ENCODE measurements around the gene TIMP4. TPM values are rescaled to one million over a fixed set of nuclear protein-coding genes. Genes with fewer than 3 reads are reported as not detected.

Gene TIMP4
- total and polyA plus RNA-seq, 12 donors = 4.0 to 34.3 (median 9.7) TPM

GRCh38 chr3:12138044-12138443 lies 20.7 kb downstream of the TIMP4 start:
- no peak overlapping the region for H3K27ac ChIP-seq
- no peak for TF ChIP-seq POLR2A (IDR thresholded peaks at IDR 0.05)
- TF ChIP-seq CTCF (IDR thresholded peaks at IDR 0.05) = peak in 5 of 6 experiments; percentile 20 to 39 (median 33)
- intact Hi-C loops (cut with DNase I) = loop anchor here (5.0 kb wide), 2 partner anchors 39 to 344 kb away; partner anchors contain the start of gene TSEN2 (in 1 of the 2)

GRCh38 chr3:12136371-12136770 lies 22.3 kb downstream of the TIMP4 start:
- no peak for DNase-seq

More at GRCh38 chr3:12138044-12138443, 20.7 kb downstream of the TIMP4 start:
- no peaks in the 10 kb centered on the region for H3K9me3 ChIP-seq (replicated peaks in 1 of 3)
- H3K4me1 ChIP-seq (replicated peaks in 1 of 2) = no peaks in the 10 kb centered on the region
- H3K4me3 ChIP-seq = no peak overlapping the region
- peak in 4 of 7 donors; percentile 25 to 53 (median 42) for DNase-seq
- H3K27me3 ChIP-seq = peaks cover 2% of the 10 kb centered on the region
- no peaks in the 10 kb centered on the region for H3K36me3 ChIP-seq (replicated peaks in 1 of 2)
- 5 to 36% (median 22%) methylated on average over 1 of the region's 1 CpG for WGBS, 4 donors

GRCh38 chr3:12135029-12135657 lies 23.6 kb downstream of the TIMP4 start:
- H3K4me1 ChIP-seq (replicated peaks in 1 of 2) = no peaks in the 10 kb centered on the region
- DNase-seq = peak; percentile 63 to 89 (median 79)
- TF ChIP-seq CTCF (IDR thresholded peaks at IDR 0.05) = peak; percentile 79 to 95 (median 86)
- no peak for TF ChIP-seq POLR2A (IDR thresholded peaks at IDR 0.05)
- intact Hi-C loops (cut with DNase I) = loop anchor here (2.0 to 5.0 kb wide), 3 partner anchors 42 to 347 kb away; partner anchors contain the start of gene TSEN2 (in 1 of the 2)
- H3K36me3 ChIP-seq (replicated peaks in 1 of 2) = no peaks in the 10 kb centered on the region
- H3K27me3 ChIP-seq = no peaks in the 10 kb centered on the region
- no peak overlapping the region for H3K4me3 ChIP-seq
- 0 to 4% (median 1%) methylated on average over 3 of the region's 3 CpGs for WGBS, 4 donors
- H3K9me3 ChIP-seq (replicated peaks in 1 of 3) = no peaks in the 10 kb centered on the region
- H3K27ac ChIP-seq = no peak overlapping the region

More at GRCh38 chr3:12136371-12136770, 22.3 kb downstream of the TIMP4 start:
- Histone ChIP-seq H3K27ac (no peak overlapping the region), H3K27me3 (no peaks in the 10 kb centered on the region), H3K4me3 (no peak overlapping the region), H3K36me3 (replicated peaks in 1 of 2) (no peaks in the 10 kb centered on the region), H3K9me3 (replicated peaks in 1 of 3) (no peaks in the 10 kb centered on the region), H3K4me1 (replicated peaks in 1 of 2) (no peaks in the 10 kb centered on the region)
- intact Hi-C loops (cut with DNase I) = loop anchor here (5.0 kb wide), 2 partner anchors 41 to 346 kb away; partner anchors contain the start of gene TSEN2 (in 1 of the 2)
- TF ChIP-seq POLR2A (IDR thresholded peaks at IDR 0.05) (no peak), CTCF (IDR thresholded peaks at IDR 0.05) (no peak)
- WGBS, 4 donors = 80 to 88% (median 82%) methylated on average over 3 of the region's 3 CpGs

- 23 to 42% (median 28%) methylated on average over 1 of the region's 1 CpG for WGBS, 4 donors
- no peak overlapping the region for H3K27ac ChIP-seq
- intact Hi-C loops (cut with DNase I) = no loop called here
- TF ChIP-seq POLR2A (IDR thresholded peaks at IDR 0.05) (no peak), CTCF (IDR thresholded peaks at IDR 0.05) (no peak)
- no peak overlapping the region for H3K4me3 ChIP-seq
- H3K9me3 ChIP-seq (replicated peaks in 1 of 3) = no peaks in the 10 kb centered on the region
- no peaks in the 10 kb centered on the region for H3K27me3 ChIP-seq
- no peak for DNase-seq
- H3K4me1 ChIP-seq (replicated peaks in 1 of 2) = no peaks in the 10 kb centered on the region
- H3K36me3 ChIP-seq (replicated peaks in 1 of 2) = no peaks in the 10 kb centered on the region
Measured at GRCh38 chr3:12132881-12133280, 25.8 kb downstream of the TIMP4 start.

Data from adrenal gland (tissue), 12 donors.